DMS 273 (cell line): Measurements from ENCODE around the gene LRRC8D.

Source experiments
- DNase-seq: peaks from one replicate; lab custom pipeline; 2025; ENCODE audit not compliant: unreplicated experiment; lab: John Stamatoyannopoulos, UW

LRRC8D gene

DNA sequence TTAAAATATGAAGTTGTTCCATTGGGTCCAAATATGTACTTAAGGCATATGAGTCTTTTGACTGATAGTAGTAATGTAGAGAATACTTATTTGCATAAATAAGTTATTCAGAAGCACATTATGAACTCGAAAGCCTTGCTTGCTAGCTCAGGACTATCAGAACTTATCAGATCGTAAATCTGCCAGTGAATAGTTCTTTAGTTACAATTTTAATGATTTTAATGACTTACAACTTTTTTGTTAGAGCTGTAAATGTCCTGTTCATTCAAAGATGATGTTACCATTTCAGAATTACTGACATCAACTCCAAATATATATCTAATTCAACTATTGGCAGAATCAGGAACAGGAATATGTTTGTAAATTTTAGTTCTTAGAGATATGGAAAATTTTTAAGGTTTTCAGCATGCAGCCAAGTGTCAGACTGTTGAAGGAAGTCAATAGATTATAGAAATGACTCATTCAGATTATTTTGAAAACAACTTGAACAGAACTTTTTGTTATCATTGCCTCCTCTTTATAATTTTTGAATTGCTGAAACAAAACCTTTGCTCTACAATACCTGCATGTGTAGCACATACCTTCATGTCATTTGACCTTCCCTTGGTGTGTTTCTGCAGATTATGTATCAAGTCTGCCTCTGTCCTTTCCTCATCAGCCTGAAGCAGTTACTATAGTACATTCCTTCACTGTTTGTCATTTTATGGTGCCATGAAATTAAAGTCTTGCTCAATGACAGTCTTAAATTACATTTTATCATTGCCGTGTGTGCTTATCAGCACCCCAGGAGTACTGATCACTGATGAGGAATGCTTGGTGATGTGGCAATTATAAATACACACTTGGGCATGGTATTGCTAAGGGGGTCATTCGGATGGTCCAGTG lies 44.9 kb downstream of the LRRC8D start:
- no peak for DNase-seq

DNA sequence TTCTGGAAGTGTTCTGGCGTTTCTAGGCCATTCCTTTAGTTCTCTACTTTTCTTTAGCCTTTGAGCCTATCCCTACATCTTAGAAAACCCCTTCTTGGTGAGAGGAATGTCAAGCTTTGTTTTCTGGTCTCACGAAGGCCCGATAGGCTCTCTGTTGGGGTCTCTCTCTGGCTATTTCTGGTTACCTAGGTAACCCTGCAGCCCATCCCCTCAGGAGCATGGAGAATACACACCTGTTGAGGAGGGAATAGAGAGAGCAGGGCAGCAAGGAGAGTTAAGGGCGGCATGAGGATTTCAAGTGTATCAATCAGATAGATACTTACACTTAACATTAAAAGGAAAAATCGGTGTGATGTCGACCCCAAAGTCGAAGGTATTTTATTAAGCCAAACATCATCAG lies 45.7 kb downstream of the LRRC8D start:
- DNase-seq: no peak

DNA sequence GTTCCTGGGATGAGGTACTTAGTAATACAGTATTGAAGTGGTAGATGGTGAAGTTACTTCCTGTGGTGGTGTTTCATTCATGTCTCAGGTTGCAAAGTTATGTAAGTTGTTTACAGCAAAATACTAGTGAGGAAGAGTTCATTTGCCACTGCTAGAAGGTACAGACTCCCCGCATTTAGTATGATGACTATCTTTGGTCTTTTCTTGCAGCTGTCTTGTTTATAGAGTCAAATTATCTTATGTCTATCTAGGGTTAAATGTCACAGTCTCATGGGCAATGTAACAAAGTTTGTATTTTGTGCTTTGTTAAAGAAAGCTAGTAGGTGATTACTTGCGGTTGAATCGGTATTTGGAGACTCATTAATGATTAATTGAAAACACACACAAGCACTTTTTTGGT lies 50.2 kb downstream of the LRRC8D start:
- DNase-seq: no peak

DNA sequence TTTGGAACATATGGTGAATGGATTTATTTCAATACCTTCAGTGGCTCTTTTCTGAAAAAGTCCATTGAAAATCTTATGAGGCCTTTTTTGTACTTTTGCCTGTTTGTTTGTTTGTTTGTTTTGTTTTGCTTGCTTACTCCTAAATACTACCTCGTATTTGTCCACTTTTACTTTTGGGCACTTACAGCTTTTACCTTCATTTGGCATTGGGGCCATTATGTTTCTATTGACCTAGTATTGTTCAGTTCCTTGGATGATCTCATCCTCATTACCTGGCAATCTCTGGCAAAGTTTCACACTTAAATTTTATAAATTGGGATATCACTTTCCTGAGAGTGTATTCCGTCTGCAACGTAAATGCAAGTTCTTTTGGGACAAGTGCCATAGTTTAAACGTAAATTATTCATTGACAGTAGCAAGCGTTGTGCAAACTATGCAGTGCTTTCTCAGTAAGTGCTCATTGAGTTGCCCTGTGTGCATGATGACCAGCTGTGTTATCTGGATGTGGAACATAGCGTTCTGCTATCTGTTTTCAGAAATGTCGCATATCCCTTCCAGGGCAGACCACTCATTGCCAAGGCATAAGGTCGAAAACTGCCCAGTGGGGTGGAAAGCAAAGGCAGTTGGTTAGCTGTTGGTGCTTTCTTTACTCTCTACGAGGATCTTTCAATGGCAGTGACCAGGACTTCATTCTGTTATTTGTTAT lies 51.1 kb downstream of the LRRC8D start:
- DNase-seq: no peak

DNA sequence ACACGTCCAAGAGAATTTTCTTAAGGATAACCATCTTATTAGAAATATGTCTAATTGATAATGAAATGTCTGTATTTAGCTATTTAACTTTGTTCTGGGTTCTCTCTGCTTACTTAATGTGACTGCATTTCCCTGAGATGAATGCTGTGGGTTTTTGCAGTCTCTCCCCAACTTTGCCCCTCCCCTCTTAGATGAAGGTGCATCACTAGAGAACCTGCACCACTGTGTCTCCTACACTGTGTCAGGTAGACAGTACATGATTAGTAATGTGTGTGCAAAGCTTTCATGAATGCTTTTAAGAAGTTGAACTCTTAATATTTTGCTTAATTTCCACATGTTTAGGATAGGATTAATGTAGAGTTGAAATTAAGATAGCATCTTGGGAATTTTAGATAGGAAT lies 51.7 kb downstream of the LRRC8D start:
- no peak for DNase-seq

DNA sequence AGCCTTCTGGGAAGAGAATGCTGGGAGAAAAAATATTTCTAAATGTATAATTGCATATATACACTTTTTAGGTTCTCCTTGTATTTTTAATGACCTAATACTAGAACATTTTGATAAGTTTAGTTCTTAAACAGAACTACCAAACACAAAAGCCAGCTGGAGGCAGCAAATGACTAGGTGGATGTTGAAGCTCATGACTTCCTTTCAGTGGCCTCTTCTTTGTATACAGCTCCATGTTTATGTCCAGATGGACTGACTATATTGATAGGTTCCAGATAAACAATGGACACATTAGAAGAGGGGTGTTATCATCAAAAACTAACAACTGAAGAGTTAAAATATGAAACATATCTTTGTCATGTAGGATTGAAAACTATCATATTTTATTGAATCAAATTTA lies 52.5 kb downstream of the LRRC8D start:
- DNase-seq: no peak

DNA sequence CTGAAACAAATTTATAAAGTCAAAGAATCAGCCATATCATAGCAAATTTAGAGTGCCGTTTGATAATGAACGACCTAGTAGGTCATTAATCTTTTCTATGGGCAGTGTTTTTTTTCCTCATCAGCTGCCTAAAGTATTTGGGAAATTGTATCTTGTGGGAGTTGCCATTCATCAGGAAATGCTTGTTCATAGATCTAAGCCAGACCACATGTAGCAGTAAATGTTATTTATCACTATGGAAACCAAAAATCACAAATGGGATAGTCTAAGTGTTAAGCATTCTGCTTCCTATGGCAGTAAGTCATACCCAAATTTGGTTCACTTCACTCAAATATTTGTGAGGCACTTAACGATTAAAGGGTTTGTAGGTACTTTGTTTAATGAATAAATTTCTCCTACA lies 52.9 kb downstream of the LRRC8D start:
- no peak for DNase-seq

DNA sequence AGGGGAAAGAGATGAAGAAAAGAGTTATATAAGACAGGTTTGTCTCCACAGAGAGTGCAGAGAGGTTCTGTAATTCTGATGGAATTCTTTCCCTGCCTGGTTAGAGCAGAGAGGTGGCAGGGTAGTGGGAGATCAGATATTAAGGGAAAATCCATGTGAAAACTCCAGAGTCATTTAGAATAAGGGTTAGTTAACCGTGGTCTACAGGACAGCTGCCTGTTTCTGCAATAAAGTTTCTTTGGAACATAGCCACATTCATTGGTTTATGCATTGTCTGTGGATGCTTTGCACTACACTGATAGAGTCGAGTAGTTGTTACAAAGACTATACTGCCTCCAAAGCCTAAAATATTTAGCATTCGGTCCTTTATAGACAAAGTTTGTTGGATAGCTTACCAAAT lies 55.6 kb downstream of the LRRC8D start:
- DNase-seq: no peak

DNA sequence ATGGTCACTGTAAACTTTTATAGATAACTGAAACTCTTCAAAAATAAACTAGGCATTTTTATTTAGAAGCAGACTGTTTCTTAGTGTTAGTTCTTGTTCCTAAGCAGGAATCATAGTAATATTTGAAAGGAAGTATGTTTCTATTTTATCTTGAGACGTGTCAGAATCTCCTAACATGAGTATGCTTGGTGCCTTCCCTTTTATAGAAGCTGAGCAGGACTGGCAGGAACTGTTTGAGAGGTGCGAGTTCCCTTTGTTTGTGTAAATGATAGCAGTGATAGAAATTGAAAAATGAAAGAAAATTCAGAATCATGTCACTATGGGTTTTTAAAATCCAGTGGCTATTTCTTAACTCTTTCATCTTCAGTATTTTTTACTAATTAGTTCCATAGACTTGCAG lies 56.9 kb downstream of the LRRC8D start:
- no peak for DNase-seq

DNA sequence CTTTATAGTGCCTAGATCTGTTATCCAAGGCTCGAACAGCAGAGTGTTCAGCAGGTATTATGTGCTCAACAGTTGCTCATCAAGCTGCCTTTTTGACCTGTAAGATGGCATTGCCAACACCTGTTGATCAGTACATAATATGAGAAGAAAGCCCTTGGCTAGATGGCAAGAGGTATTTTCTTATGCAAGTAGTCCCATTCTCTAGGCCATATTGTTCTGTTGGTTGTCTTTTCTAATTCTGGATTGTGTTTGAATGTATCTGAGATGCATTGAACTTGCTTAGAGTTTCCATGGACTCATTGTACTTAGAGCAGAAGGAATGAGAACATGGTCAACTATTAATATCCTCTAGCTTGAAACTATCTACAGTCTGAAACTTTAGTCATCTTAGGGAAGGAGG lies 57.4 kb downstream of the LRRC8D start:
- DNase-seq: no peak

DNA sequence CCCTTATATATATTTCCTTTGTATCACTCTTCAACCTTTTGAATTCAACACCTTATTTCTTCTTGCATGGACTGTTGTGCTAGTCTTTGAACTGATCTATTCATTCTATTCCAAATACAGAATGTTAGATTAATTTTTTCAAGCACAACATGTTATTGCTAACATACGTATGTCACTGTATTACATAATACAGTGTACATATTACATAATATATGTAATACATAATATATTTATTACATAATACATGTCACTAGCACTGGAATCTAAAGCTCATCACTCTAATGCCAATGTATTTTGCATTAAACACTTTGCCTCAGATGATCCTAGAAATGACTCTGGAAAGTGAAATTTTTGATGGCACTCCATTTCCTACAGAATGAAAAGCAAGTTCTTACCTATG lies 59.8 kb downstream of the LRRC8D start:
- no peak for DNase-seq

DNA sequence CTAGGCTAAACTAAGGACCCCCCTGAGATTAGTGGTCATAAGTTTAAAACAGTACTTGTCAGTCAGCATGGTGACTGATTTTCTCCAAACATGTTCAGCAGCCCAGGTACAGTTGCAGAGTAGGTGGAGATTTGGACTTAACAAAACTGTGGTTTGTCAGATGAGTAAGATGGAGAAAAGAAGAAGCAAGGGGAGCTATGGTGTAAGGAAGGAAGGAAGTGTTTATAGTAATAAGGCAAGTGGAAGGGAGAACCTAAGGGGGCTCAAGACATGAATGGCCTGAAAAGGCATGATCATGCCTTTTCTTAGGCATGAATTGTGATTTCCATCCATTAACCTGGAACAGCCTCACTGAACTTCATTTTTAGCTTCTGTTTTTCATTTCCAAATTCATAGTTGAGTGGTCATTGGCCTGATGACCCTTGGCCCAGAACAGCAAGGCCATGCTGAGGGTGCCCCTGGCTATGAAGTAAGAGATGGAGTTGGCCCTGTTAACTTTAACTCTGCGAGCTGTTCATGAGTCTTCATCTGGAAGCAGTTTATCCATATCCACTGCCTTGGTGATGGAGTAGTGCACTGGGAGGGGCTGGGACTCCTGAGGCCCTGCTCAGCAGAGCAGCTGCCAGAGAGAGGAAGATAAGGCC lies 60.7 kb downstream of the LRRC8D start:
- DNase-seq: no peak

DNA sequence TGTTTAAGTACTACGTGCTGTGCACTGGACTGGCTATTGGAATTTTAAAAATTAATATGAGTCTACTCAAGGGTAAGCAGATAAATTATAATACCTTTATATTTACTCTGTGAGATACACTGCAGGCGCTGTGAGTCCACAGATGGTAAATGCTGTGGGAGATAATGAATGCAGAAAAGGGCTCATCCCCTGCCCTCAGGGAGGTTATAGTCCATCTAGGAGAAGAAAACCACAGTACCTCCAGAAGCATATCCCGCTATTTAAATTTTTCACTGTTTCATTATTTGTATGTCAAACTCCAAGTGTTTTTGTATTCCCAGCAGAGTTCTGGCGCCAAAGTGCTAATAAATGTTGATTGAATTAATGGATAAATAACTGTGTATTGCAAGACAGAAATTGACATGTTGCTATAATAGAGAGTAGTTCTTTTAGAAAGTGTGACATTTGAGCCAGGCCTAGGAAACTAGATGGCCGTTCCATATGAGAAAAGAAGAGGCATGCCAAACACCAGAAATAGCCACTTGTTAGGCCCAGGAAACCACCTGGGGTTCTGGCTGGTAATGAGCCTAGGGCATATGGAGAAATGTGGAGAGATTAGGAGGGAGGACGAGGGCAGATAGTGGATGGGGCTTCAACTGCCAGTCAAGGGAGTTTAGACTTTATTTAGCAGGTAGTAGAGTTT lies 61.7 kb downstream of the LRRC8D start:
- peak; percentile 18 for DNase-seq

DNA sequence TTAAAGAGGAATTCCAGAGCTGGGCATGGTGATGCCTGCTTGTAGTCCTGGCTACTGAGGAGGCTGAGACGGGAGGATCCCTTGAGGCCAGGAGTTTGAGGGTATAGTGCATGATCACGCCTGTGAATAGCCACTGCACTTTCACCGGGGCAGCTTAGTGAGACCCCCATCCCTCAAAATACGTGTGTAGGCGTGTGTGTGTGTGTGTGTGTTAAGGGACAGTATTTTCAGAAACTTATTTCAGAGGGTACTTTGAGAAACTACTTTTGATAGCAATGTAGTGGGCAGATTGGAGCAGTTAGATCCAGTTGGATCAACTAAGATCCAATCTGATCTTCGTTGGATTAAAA lies 62.2 kb downstream of the LRRC8D start:
- no peak for DNase-seq

DNA sequence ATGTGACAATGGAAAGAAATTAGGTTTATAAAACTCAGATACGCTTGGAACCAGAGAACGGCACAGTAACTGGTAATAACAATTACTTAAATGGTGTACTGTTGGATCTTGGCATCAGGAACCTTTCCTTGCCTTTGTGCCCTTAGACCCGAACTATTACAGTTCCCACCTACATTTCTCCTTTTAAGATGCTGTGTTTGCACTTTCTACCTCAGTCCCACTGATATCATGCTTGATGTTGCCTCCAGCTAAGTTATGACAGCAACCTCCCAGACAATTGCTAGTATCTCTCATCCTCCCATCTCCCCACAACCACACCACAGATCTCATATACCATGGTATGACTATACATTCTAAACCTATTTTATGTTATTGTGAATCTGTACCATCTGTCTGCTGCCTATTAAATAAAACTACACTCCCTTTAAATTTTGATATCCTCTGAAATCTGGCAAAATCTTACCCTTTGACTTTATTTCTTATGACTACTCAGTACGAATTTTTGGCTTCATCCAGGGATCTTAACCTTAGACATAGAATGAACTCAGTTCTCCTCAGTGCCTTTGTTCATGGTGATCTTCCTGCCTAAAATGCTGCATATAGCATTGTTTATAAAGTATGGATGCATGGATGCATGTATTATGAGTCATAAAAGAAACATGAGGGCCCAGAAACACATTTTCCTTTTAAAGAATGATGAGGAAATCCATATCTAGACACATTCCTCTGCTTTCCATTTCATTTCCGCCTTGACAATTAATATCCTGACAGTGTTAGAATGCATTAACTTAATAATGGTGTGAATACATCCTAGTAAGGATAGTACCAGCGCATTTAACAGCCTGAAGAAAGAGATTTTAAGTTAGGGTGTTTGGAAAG lies 64.1 kb downstream of the LRRC8D start:
- no peak for DNase-seq

DNA sequence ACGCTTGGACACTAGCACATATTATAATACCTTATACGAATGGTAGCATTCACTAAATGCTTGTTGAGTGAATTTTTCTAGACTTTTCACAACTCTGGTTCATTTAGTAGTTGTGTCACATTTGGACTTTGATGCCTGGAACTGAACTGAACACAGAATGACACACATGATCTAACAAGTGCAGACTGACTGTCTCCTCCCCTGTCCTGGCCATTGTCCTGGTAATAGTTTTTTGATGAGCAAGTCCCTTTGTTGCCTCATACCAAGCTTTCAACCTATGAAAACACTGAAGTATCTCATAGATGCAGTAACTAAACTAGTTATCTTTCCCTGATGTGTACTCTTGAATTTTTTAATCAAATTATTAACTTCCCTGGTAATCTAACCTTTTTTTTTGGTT lies 66.4 kb downstream of the LRRC8D start:
- no peak for DNase-seq

DNA sequence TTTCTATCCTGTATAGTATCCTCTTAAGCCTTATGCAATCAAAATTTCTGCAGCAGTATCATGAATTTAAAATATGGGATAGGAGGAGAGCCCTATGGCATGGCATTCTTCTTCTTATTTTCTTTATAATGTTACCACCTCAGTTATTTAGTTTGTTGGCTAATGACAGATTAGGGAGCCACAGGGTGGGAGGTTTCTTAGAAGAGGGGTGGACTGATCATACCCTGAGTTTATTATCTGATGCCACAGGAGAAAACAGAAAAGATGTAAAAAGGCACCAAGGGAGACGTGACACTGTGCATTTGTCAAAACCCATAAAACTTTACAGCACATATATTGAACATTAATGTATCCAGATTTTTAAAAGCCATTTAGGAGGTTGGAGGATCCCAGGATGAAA lies 66.9 kb downstream of the LRRC8D start:
- DNase-seq: no peak

DNA sequence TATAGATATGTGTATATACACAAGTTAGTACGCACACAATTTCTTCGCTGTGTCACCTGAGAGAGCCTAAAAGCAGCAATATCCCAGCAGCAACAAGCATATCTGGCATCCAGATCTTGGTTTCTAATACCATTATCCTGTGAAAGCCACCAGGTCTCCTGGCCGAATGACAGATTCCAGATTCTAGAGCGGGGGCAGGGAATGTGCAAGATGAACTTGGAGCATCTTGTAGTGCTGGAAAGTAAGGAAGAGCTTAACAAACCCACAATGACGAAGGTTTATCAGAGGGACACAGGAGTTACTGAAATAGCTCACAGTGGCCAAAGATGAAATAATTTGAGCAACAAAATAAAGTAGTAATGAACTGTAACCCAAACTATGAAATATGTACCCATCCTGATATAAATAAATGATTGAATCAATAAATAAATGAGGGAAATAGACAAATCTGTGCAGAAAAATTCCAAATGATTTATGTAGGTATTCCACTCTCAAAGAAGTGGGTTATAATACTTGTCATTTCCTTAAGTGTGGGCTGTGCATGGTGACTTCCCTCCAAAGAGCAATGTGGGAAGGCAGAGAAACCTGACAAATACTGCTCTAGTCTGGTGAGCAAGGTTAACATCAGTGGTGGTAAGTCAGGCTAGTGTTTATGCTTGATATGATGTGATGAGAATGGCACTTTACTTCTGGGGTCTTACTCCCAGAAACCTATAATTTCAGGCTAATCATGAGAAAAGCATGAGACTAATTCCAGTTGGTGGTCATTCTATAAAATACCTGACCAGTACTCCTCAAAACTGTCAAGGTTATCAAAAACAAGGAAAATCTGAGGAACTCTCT lies 67.9 kb downstream of the LRRC8D start:
- DNase-seq: no peak

DNA sequence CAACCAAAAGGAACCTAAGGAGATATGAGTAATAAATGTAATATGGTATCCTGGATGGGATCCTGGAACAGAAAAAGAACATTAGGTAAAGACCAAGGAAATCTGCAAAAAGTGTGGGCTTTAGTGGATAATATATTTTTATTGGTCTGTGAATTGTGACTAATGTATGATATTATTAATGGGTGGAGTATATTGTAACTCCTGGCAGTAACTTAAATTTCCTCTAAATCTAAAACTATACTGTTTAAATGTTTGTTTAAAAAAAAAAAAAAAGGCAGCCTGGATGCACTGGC lies 68.4 kb downstream of the LRRC8D start:
- no peak for DNase-seq
